GM12891 (cell line): ENCODE results near the gene TSPAN11.

Source experiments
- POLR2A ChIP-seq: IDR thresholded peaks from 2 replicates; pipeline ENCODE4 v1.6.1; 2011; ENCODE audit warnings: low read depth, low read length, control low read depth
- POLR2AphosphoS5 ChIP-seq: IDR thresholded peaks from 2 replicates; pipeline ENCODE4 v1.6.1; 2011; ENCODE audit warnings: low read depth, low read length, control low read depth
- POU2F2 ChIP-seq: IDR thresholded peaks from 2 replicates; pipeline ENCODE4 v1.6.1; 2011; ENCODE audit warnings: low read depth, mild to moderate bottlenecking, control low read depth, low read length, moderate library complexity
- SPI1 ChIP-seq: IDR thresholded peaks from 2 replicates; pipeline ENCODE4 v1.6.1; 2011; ENCODE audit warnings: low read depth, low read length, control low read depth
- TAF1 ChIP-seq: IDR thresholded peaks from 2 replicates; pipeline ENCODE4 v1.6.1; 2011; ENCODE audit warnings: low read depth, low read length, control low read depth

- TF ChIP-seq POLR2A = no peak
- TF ChIP-seq POLR2AphosphoS5 = no peak
- no peak for TF ChIP-seq TAF1
- no peak for TF ChIP-seq POU2F2
- TF ChIP-seq SPI1 = no peak
These were observed 64.2 kb downstream of the TSPAN11 start for GRCh38 chr12:30990776-30991175.
